IMR-90 (cell line): ENCODE results near the gene UCP2. TPM values are rescaled to one million over a fixed set of nuclear protein-coding genes. Genes with fewer than 3 reads are reported as not detected.

Source experiments
- ATAC-seq: fragments of 200-7000 bp; cut with Tn5 transposase; 2 replicates; pipeline ENCODE4 v1.9.1; 2020; ENCODE audit warnings: low read depth, mild to moderate bottlenecking, moderate library complexity
- BruUV-seq: library from RNA; stranded (reverse); fragments of 400-500 nt; replicated peaks from 2 replicates; lab custom pipeline; 2021; lab: Mats Ljungman, UMichigan
- CTCF ChIA-PET: fragments of 300-600 bp; formaldehyde crosslinking; extraction: SDS; loops from one replicate; lab custom pipeline; 2021; ENCODE audit warnings: antibody characterized with exemption; lab: Yijun Ruan, JAX
- POLR2A ChIA-PET: fragments of 300-600 bp; sonication (Branson Sonifier 250); formaldehyde crosslinking; loops from one replicate; lab custom pipeline; 2022; ENCODE audit warnings: antibody characterized with exemption; ENCODE audit not compliant: unreplicated experiment; lab: Charles Lee
- DNase-seq: peaks from one replicate; pipeline ENCODE4 v3.0.0; 2013
- H2AFZ ChIP-seq: replicated peaks from 2 replicates; pipeline ENCODE3; 2013; ENCODE audit warnings: low read length, mild to moderate bottlenecking; ENCODE audit not compliant: poor library complexity
- H2AK5ac ChIP-seq: 2 replicates; pipeline ENCODE4 v1.6.1; 2013; ENCODE audit warnings: low read depth, low read length, inconsistent platforms
- H2AK9ac ChIP-seq: replicated peaks from 2 replicates; pipeline ENCODE3; 2013; ENCODE audit warnings: mild to moderate bottlenecking, low read depth, low read length, moderate library complexity; ENCODE audit not compliant: poor library complexity
- H2BK120ac ChIP-seq: 2 replicates; pipeline ENCODE4 v1.6.1; 2013; ENCODE audit warnings: low read depth, low read length, inconsistent platforms
- H2BK15ac ChIP-seq: 3 replicates; pipeline ENCODE4 v1.6.1; 2013; ENCODE audit warnings: low read depth, low read length, inconsistent platforms
- H2BK20ac ChIP-seq: 2 replicates; pipeline ENCODE4 v1.6.1; 2013; ENCODE audit warnings: low read depth, mild to moderate bottlenecking, inconsistent platforms, low read length, moderate library complexity
- H2BK5ac ChIP-seq: 2 replicates; pipeline ENCODE4 v1.6.1; 2013; ENCODE audit warnings: mild to moderate bottlenecking, low read depth, low read length, inconsistent platforms; ENCODE audit not compliant: poor library complexity, severe bottlenecking
- H3K14ac ChIP-seq: replicated peaks from 2 replicates; pipeline ENCODE4 v1.6.1; 2013; ENCODE audit warnings: low read depth, low read length, inconsistent platforms
- H3K18ac ChIP-seq: 2 replicates; pipeline ENCODE4 v1.6.1; 2013; ENCODE audit warnings: low read depth, low read length, control low read depth
- H3K23ac ChIP-seq: 2 replicates; pipeline ENCODE4 v1.6.1; 2013; ENCODE audit warnings: low read depth, low read length, inconsistent platforms
- H3K27ac ChIP-seq: 2 replicates; pipeline ENCODE4 v1.5.1; 2013; ENCODE audit warnings: mild to moderate bottlenecking, control low read depth, low read length; ENCODE audit not compliant: insufficient read depth
- H3K27me3 ChIP-seq: 2 replicates; pipeline ENCODE4 v1.6.1; 2013; ENCODE audit warnings: low read length; ENCODE audit not compliant: control insufficient read depth, insufficient read depth
- H3K36me3 ChIP-seq: 2 replicates; pipeline ENCODE4 v1.6.1; 2013; ENCODE audit warnings: low read length, mixed read lengths; ENCODE audit not compliant: control insufficient read depth, insufficient read depth
- H3K4ac ChIP-seq: 2 replicates; pipeline ENCODE4 v1.6.1; 2013; ENCODE audit warnings: low read depth, low read length, inconsistent platforms
- H3K4me1 ChIP-seq: 2 replicates; pipeline ENCODE4 v1.6.1; 2013; ENCODE audit warnings: low read length, mixed read lengths; ENCODE audit not compliant: control insufficient read depth, insufficient read depth
- H3K4me2 ChIP-seq: 2 replicates; pipeline ENCODE4 v1.6.1; 2013; ENCODE audit warnings: low read depth, mild to moderate bottlenecking, control low read depth, low read length, moderate library complexity
- H3K4me3 ChIP-seq: 2 replicates; pipeline ENCODE4 v1.5.1; 2013; ENCODE audit warnings: low read depth, mild to moderate bottlenecking, control low read depth, low read length, moderate library complexity; ENCODE audit not compliant: insufficient read depth
- H3K56ac ChIP-seq: 2 replicates; pipeline ENCODE4 v1.6.1; 2013; ENCODE audit warnings: low read length, inconsistent platforms; ENCODE audit not compliant: insufficient read depth; ENCODE audit errors: extremely low read depth
- H3K79me1 ChIP-seq, 2 experiments: 2 replicates each; pipeline ENCODE4 v1.6.1; 2013; ENCODE audit warnings: low read length in 2 of 2, inconsistent platforms in 1 of 2, low read depth in 1 of 2
- H3K9ac ChIP-seq: 2 replicates; pipeline ENCODE4 v1.6.1; 2013; ENCODE audit warnings: low read depth, low read length, control low read depth
- H3K9me1 ChIP-seq: 2 replicates; pipeline ENCODE4 v1.6.1; 2013; ENCODE audit warnings: low read length, inconsistent platforms; ENCODE audit not compliant: insufficient read depth
- H3K9me3 ChIP-seq: 2 replicates; pipeline ENCODE4 v1.6.1; 2013; ENCODE audit warnings: low read length; ENCODE audit not compliant: control insufficient read depth, insufficient read depth
- H4K20me1 ChIP-seq: 2 replicates; pipeline ENCODE4 v1.6.1; 2013; ENCODE audit warnings: low read length, inconsistent platforms; ENCODE audit not compliant: insufficient read depth
- H4K5ac ChIP-seq: 2 replicates; pipeline ENCODE4 v1.6.1; 2013; ENCODE audit warnings: mild to moderate bottlenecking, low read depth, low read length, control low read depth
- H4K8ac ChIP-seq, 2 experiments: 2 replicates each; pipeline ENCODE4 v1.6.1; 2013; ENCODE audit warnings: low read depth in 2 of 2, low read length in 2 of 2, control low read depth in 1 of 2, inconsistent platforms in 1 of 2
- H4K91ac ChIP-seq: 2 replicates; pipeline ENCODE4 v1.6.1; 2013; ENCODE audit warnings: low read depth, low read length, inconsistent platforms; ENCODE audit not compliant: insufficient read depth
- BHLHE40 ChIP-seq: fragments of 150-350 bp; IDR thresholded peaks from 2 replicates; pipeline ENCODE4 v1.6.1; 2016; ENCODE audit warnings: mild to moderate bottlenecking, low read depth, low read length
- CEBPB ChIP-seq: IDR thresholded peaks from 2 replicates; pipeline ENCODE4 v1.6.1; 2012; ENCODE audit warnings: low read depth, low read length, improper control_type of control experiment
- CHD1 ChIP-seq: IDR thresholded peaks from 2 replicates; pipeline ENCODE4 v1.6.1; 2012; ENCODE audit warnings: low read depth, low read length, improper control_type of control experiment
- FOS ChIP-seq: fragments of 150-350 bp; IDR thresholded peaks from 2 replicates; pipeline ENCODE4 v1.6.1; 2016; ENCODE audit warnings: low read depth, low read length
- MAFK ChIP-seq: IDR thresholded peaks from 2 replicates; pipeline ENCODE4 v1.6.1; 2012; ENCODE audit warnings: low read depth, low read length, improper control_type of control experiment
- MAZ ChIP-seq: IDR thresholded peaks from 2 replicates; pipeline ENCODE4 v1.6.1; 2012; ENCODE audit warnings: low read depth, mild to moderate bottlenecking, low read length, improper control_type of control experiment, moderate library complexity, borderline replicate concordance
- MXI1 ChIP-seq: IDR thresholded peaks from 2 replicates; pipeline ENCODE4 v1.6.1; 2012; ENCODE audit warnings: low read depth, mild to moderate bottlenecking, low read length, moderate library complexity, borderline replicate concordance
- NFE2L2 ChIP-seq: fragments of 150-350 bp; IDR thresholded peaks from 2 replicates; pipeline ENCODE4 v1.6.1; 2016; ENCODE audit warnings: low read depth, mild to moderate bottlenecking, low read length
- POLR2A ChIP-seq: IDR thresholded peaks from 2 replicates; pipeline ENCODE4 v1.6.1; 2012; ENCODE audit warnings: mild to moderate bottlenecking, low read depth, low read length
- RAD21 ChIP-seq: IDR thresholded peaks from 2 replicates; pipeline ENCODE4 v1.6.1; 2012; ENCODE audit warnings: low read length, improper control_type of control experiment
- RCOR1 ChIP-seq: IDR thresholded peaks from 2 replicates; pipeline ENCODE4 v1.6.1; 2012; ENCODE audit warnings: mild to moderate bottlenecking, low read length, improper control_type of control experiment; ENCODE audit not compliant: insufficient replicate concordance
- RFX5 ChIP-seq: IDR thresholded peaks from 2 replicates; pipeline ENCODE4 v1.8.0; 2012; ENCODE audit warnings: low read depth, mild to moderate bottlenecking, low read length, moderate library complexity
- SMC3 ChIP-seq: fragments of 150-350 bp; IDR thresholded peaks from 2 replicates; pipeline ENCODE4 v1.6.1; 2016; ENCODE audit warnings: low read depth, mild to moderate bottlenecking, antibody characterized with exemption, low read length, moderate library complexity
- WGBS, 2 experiments: methylation state at CpG; one replicate each; pipeline versions ENCODE4 v1.1.5 to v1.1.7; 2013; ENCODE audit warnings: missing lambda C conversion rate in 2 of 2; ENCODE audit not compliant: insufficient read length in 1 of 2; ENCODE audit errors: extremely low coverage in 2 of 2; 5-methylcytosine and 5-hydroxymethylcytosine counted together
- dilution Hi-C: fragments of 300-500 bp; cut with HindIII; formaldehyde crosslinking; loops from one replicate; pipeline ENCODE4 v1.14.3; 2018; ENCODE audit warnings: low sequenced_read_pairs; ENCODE audit not compliant: unreplicated experiment
- in situ Hi-C: fragments of 300-500 bp; cut with MboI; formaldehyde crosslinking; loops from 3 replicates; pipeline ENCODE4 v1.14.3; 2019; ENCODE audit warnings: low sequenced_read_pairs, inconsistent platforms, mixed read lengths
- intact Hi-C: fragments of 100-400 bp; cut with micrococcal nuclease; formaldehyde crosslinking; loops from 2 replicates; pipeline ENCODE4 v1.10.0; 2022
- polyA plus RNA-seq, 3 experiments: library from polyadenylated mRNA; depleted of rRNA; stranded (reverse); fragments of >200 nt; gene quantifications; 2 replicates each; pipeline ENCODE4 v1.2.3, GENCODE V29; 2012; ENCODE audit warnings: low replicate concordance in 1 of 3
- total RNA-seq: library from RNA; depleted of rRNA; stranded (reverse); fragments of >200 nt; gene quantifications from 2 replicates; pipeline ENCODE4 v1.2.3, GENCODE V29; 2012
- TF ChIP-seq, protein P1 (sequence below): fragments of 150-350 bp; IDR thresholded peaks from 2 replicates; pipeline ENCODE4 v1.6.1; 2016; ENCODE audit warnings: low read depth, mild to moderate bottlenecking, low read length, moderate library complexity, borderline replicate concordance
- TF ChIP-seq, protein P2 (sequence below): conservative IDR thresholded peaks from 2 replicates; pipeline ENCODE4 v1.5.1; 2012; ENCODE audit warnings: mild to moderate bottlenecking, low read depth, low read length, improper control_type of control experiment
- TF ChIP-seq, protein P3 (sequence below): fragments of 150-350 bp; IDR thresholded peaks from 2 replicates; pipeline ENCODE4 v1.6.1; 2017; ENCODE audit warnings: mild to moderate bottlenecking, antibody characterized with exemption, low read length, low read depth

The UCP2 gene
- total and polyA plus RNA-seq, 2 of the 4 experiments (the other 2 are of a cell fraction): 2.0 to 11.9 TPM

DNA sequence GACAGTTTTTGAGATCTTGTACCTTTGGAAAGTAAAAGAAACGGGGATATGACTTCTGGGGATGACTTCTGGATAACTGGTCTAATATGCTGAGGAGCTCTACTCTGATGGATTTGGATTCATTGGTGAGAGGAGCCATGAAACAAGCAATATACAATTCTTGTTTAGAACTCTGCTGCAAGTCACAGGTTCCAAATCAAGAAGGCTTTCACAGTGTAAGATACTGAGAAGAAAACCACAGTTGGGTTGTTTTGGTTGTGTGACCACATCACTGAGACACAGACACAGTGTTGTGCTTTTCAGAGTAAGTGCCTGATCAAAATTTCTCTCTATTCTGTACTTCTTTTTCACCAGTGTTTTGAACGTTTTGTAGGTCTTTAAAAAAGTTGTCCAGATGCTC is 13.1 kb upstream of the UCP2 start:
- ATAC-seq (no peak), DNase-seq (no peak)
- H3K4me2 ChIP-seq: no peak overlapping the region
- no peaks in the 10 kb centered on the region for H3K9me1 ChIP-seq
- in situ Hi-C loops (no loop called here), dilution Hi-C loops (no loop called here), intact Hi-C loops (no loop called here)
- H3K14ac ChIP-seq: no peak overlapping the region
- no peaks in the 10 kb centered on the region for H3K36me3 ChIP-seq
- TF ChIP-seq RAD21 (no peak), RCOR1 (no peak), FOS (no peak), CEBPB (no peak), MXI1 (no peak), MAZ (no peak), RFX5 (no peak), BHLHE40 (no peak), MAFK (no peak), POLR2A (no peak), CHD1 (no peak), SMC3 (no peak), NFE2L2 (no peak)
- TF ChIP-seq, protein P1, sequence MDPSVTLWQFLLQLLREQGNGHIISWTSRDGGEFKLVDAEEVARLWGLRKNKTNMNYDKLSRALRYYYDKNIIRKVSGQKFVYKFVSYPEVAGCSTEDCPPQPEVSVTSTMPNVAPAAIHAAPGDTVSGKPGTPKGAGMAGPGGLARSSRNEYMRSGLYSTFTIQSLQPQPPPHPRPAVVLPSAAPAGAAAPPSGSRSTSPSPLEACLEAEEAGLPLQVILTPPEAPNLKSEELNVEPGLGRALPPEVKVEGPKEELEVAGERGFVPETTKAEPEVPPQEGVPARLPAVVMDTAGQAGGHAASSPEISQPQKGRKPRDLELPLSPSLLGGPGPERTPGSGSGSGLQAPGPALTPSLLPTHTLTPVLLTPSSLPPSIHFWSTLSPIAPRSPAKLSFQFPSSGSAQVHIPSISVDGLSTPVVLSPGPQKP: no peak
- TF ChIP-seq, protein P2, sequence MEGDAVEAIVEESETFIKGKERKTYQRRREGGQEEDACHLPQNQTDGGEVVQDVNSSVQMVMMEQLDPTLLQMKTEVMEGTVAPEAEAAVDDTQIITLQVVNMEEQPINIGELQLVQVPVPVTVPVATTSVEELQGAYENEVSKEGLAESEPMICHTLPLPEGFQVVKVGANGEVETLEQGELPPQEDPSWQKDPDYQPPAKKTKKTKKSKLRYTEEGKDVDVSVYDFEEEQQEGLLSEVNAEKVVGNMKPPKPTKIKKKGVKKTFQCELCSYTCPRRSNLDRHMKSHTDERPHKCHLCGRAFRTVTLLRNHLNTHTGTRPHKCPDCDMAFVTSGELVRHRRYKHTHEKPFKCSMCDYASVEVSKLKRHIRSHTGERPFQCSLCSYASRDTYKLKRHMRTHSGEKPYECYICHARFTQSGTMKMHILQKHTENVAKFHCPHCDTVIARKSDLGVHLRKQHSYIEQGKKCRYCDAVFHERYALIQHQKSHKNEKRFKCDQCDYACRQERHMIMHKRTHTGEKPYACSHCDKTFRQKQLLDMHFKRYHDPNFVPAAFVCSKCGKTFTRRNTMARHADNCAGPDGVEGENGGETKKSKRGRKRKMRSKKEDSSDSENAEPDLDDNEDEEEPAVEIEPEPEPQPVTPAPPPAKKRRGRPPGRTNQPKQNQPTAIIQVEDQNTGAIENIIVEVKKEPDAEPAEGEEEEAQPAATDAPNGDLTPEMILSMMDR: no peak
- TF ChIP-seq, protein P3, sequence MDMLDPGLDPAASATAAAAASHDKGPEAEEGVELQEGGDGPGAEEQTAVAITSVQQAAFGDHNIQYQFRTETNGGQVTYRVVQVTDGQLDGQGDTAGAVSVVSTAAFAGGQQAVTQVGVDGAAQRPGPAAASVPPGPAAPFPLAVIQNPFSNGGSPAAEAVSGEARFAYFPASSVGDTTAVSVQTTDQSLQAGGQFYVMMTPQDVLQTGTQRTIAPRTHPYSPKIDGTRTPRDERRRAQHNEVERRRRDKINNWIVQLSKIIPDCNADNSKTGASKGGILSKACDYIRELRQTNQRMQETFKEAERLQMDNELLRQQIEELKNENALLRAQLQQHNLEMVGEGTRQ: no peak
- no peaks in the 10 kb centered on the region for H4K20me1 ChIP-seq
- no peaks in the 10 kb centered on the region; the same call in 1 of the 2 replicates for H3K27me3 ChIP-seq
- POLR2A ChIA-PET: no interaction called here
- H3K4me1 ChIP-seq: no peaks in the 10 kb centered on the region
- H3K79me1 ChIP-seq: no peaks in the 10 kb centered on the region
- H2BK120ac ChIP-seq: no peak overlapping the region
- H3K18ac ChIP-seq: no peak overlapping the region
- CTCF ChIA-PET: no interaction called here
- H2BK20ac ChIP-seq: no peak overlapping the region
- no peak overlapping the region for H3K4ac ChIP-seq
- H4K91ac ChIP-seq: no peak overlapping the region
- no peak overlapping the region for H2AFZ ChIP-seq
- H3K4me3 ChIP-seq: no peak overlapping the region
- H4K5ac ChIP-seq: no peak overlapping the region
- H4K8ac ChIP-seq: no peak overlapping the region
- no TSS peak for BruUV-seq
- no peaks in the 10 kb centered on the region for H3K9me3 ChIP-seq
- H2BK15ac ChIP-seq: no peak overlapping the region
- no peak overlapping the region for H3K9ac ChIP-seq
- no peak overlapping the region for H2AK9ac ChIP-seq
- no peak overlapping the region for H3K27ac ChIP-seq
- no CpG with 5 or more reads among the region's 2 CpGs for WGBS, 2 experiments
- no peak overlapping the region for H3K56ac ChIP-seq
- no peak overlapping the region for H3K23ac ChIP-seq
- no peak overlapping the region for H2BK5ac ChIP-seq
- no peak overlapping the region for H2AK5ac ChIP-seq
